Activated CD8-positive, alpha-beta T cell treated with anti-CD3 and anti-CD28 coated beads, Interleukin-2, amount 10 ng/mL, durations not matched to agents 7 days and 5 days (primary cell): Measurements from ENCODE around the gene ST8SIA2. TPM values are rescaled to one million over a fixed set of nuclear protein-coding genes. Genes with fewer than 3 reads are reported as not detected.

Experiments
- ATAC-seq: fragments of 150-1000 bp; cut with Tn5 transposase; one replicate; pipeline ENCODE4 v1.10.0; 2021; ENCODE audit warnings: moderate library complexity
- CTCF ChIA-PET: fragments of 350-600 bp; sonication (Branson Sonifier 250); formaldehyde crosslinking; loops from one replicate; lab custom pipeline; 2021; ENCODE audit warnings: antibody characterized with exemption; lab: Charles Lee
- POLR2A ChIA-PET: fragments of 350-600 bp; sonication (Branson Sonifier 250); formaldehyde crosslinking; loops from one replicate; lab custom pipeline; 2021; ENCODE audit warnings: antibody characterized with exemption; lab: Charles Lee
- DNase-seq: peaks from one replicate; pipeline ENCODE4 v3.0.0-alpha.2; 2020
- H3K27ac Mint-ChIP-seq: one replicate; pipeline ENCODE4 v1.8.0; 2021; ENCODE audit warnings: mild to moderate bottlenecking, mixed read lengths
- H3K27me3 Mint-ChIP-seq: one replicate; pipeline ENCODE4 v1.8.0; 2021; ENCODE audit warnings: low read depth, mixed read lengths
- H3K36me3 Mint-ChIP-seq: one replicate; pipeline ENCODE4 v1.8.0; 2021; ENCODE audit warnings: low read depth, mixed read lengths
- H3K4me1 Mint-ChIP-seq: one replicate; pipeline ENCODE4 v1.8.0; 2021; ENCODE audit warnings: low read depth, mixed read lengths
- H3K4me3 Mint-ChIP-seq: one replicate; pipeline ENCODE4 v1.8.0; 2021; ENCODE audit warnings: mild to moderate bottlenecking, mixed read lengths
- H3K9me3 Mint-ChIP-seq: one replicate; pipeline ENCODE4 v1.8.0; 2022; ENCODE audit warnings: mixed read lengths; ENCODE audit not compliant: insufficient read depth
- total RNA-seq, 2 experiments: library from RNA; stranded (reverse); gene quantifications; one replicate each; pipeline ENCODE4 v1.2.3, GENCODE V29; 2021

ST8SIA2 gene
- total RNA-seq, 2 experiments from 2014 or later: not detected

DNA sequence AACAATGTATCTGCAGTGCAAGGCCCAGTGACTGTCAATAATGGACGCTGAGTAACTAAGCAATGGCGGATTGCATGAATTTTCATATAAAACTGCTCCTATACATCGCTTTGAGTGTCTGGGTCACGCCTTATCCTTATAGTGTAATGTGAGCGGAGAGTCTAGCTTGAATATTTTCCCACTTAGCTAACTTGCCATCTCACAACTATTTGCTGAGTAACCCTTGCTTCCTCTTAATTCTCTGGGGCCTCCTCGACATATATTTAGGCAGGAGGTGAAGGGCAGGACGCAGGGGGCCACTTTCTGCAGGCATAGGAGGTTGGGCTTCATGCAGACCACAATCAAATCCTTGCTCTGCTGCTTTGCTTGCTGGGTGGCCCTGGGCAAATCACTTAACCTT is 24.0 kb downstream of the ST8SIA2 start:
- ChIA-PET POLR2A (no interaction called here), CTCF (no interaction called here)
- no peaks in the 10 kb centered on the region for H3K9me3 Mint-ChIP-seq
- H3K36me3 Mint-ChIP-seq: no peaks in the 10 kb centered on the region
- H3K27me3 Mint-ChIP-seq: no peaks in the 10 kb centered on the region
- no peaks in the 10 kb centered on the region for H3K4me1 Mint-ChIP-seq
- no peak overlapping the region for H3K27ac Mint-ChIP-seq
- no peak for DNase-seq
- H3K4me3 Mint-ChIP-seq: no peak overlapping the region
- no peak for ATAC-seq

DNA sequence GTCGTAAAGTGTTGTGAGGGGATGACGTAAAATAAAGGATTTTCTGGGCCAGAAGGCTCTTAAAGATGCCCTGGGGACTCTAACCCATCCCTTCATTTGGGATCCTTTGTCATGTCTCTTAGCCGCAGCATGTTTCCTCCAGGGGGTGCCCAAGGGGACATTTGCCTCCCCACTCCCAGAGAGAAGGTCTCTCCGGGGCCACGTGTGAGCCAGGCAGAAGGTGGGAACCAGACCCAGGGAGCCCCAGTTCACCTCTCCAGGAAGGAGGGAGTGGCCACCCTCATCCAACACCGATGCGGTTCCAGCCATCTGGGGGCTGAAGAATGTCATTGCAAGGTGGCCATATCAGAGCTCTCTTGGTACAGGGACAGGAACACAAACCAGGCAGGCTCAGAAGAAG is 25.2 kb downstream of the ST8SIA2 start:
- DNase-seq: no peak
- H3K9me3 Mint-ChIP-seq: no peaks in the 10 kb centered on the region
- H3K36me3 Mint-ChIP-seq: no peaks in the 10 kb centered on the region
- no peaks in the 10 kb centered on the region for H3K27me3 Mint-ChIP-seq
- ChIA-PET CTCF (no interaction called here), POLR2A (no interaction called here)
- no peak overlapping the region for H3K27ac Mint-ChIP-seq
- H3K4me1 Mint-ChIP-seq: no peaks in the 10 kb centered on the region
- no peak overlapping the region for H3K4me3 Mint-ChIP-seq
- ATAC-seq: no peak

DNA sequence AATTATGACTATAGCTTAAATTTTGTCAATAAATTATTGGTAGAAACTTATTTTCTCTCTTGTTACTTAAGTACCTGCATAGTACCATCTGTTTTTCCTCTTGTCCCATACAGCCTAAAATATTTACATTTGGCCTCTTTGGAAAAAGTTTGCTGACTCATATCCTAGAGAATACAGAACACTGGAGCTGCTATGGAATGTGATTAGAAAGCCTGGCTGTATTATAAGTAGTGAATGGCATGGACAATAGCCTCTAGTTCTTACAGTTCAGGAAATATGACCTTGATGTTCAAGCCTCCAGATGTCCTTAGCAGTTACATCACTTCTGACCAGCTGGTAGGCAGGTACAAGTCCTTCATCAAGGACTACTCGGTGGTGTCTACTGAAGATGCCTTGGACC is 28.3 kb downstream of the ST8SIA2 start:
- H3K27me3 Mint-ChIP-seq: peaks cover 10% of the 10 kb centered on the region
- no peak overlapping the region for H3K27ac Mint-ChIP-seq
- DNase-seq (no peak), ATAC-seq (no peak)
- no peaks in the 10 kb centered on the region for H3K4me1 Mint-ChIP-seq
- no peaks in the 10 kb centered on the region for H3K9me3 Mint-ChIP-seq
- ChIA-PET POLR2A (no interaction called here), CTCF (no interaction called here)
- H3K36me3 Mint-ChIP-seq: no peaks in the 10 kb centered on the region
- no peak overlapping the region for H3K4me3 Mint-ChIP-seq

DNA sequence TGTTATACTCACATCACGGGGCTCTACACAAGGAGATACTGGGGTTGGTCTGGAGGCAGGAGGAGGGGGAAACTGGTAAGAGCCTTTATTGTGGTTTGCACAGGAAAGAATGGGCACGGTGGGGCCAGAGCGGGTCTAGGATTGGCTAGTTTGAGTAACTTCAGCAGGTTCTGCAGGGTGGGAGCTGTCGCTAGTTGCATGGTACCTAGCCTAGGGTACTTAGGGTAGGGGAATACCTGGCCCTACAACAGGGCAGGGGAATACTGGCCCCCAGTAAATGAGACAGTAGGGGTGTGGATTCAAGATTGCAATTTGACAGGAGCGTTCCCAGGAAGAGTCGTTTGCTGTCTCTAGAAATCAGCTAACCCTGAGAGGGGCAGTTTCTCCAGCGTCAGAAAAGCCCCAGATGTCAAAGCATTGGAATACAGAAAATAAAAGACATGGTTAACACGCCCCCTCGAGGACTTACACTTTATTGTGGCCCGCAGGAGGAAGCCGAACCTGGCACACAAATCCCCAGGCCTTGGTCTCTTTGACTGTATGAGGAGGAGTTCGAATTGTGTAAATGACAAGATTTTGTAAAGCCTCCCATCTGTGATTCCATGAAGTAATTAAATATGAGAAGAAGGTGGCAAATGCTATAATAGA is 32.0 kb downstream of the ST8SIA2 start:
- H3K27ac Mint-ChIP-seq: no peak overlapping the region
- no peaks in the 10 kb centered on the region for H3K36me3 Mint-ChIP-seq
- no peaks in the 10 kb centered on the region for H3K9me3 Mint-ChIP-seq
- ATAC-seq: no peak
- POLR2A ChIA-PET: no interaction called here
- H3K4me1 Mint-ChIP-seq: no peaks in the 10 kb centered on the region
- H3K4me3 Mint-ChIP-seq: no peak overlapping the region
- H3K27me3 Mint-ChIP-seq: peaks cover 10% of the 10 kb centered on the region
- DNase-seq: no peak
- CTCF ChIA-PET: no interaction called here

DNA sequence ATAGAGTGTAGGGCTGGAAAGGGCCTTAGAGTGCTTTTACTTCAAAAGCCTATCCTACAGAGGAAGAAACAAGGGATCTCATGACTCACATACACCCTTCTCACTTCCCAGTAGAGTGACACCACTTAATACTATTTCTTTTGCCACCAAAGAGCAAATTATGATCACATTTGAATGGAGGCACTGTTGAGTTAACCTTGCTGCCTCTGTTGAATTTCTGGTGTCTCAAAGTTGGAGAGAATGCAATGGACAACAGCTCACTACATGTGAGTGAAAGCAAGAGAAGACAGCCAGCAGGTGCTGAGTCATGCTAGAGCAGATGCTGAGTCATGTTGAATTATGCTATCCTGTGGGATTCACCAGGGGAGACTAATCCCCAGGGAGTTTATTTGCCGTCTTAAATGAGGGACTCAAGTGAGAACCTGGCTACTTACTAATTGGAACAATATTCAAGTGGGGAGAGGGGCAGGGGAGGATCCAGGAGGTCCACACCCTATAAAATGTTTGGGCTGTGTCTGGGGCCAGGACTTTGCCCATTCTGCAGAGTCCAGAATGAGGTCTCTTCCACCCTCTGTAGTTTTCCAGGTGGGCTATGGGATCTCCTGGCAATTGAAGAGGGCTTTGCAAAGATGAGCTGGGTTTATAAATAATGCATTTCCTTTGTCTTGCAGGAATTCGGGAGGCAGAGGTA is 35.8 kb downstream of the ST8SIA2 start:
- Mint-ChIP-seq H3K4me1 (no peaks in the 10 kb centered on the region), H3K9me3 (no peaks in the 10 kb centered on the region), H3K27ac (no peak overlapping the region), H3K4me3 (no peak overlapping the region), H3K27me3 (peaks cover 10% of the 10 kb centered on the region), H3K36me3 (no peaks in the 10 kb centered on the region)
- POLR2A ChIA-PET: no interaction called here
- CTCF ChIA-PET: no interaction called here
- no peak for DNase-seq
- ATAC-seq: no peak

DNA sequence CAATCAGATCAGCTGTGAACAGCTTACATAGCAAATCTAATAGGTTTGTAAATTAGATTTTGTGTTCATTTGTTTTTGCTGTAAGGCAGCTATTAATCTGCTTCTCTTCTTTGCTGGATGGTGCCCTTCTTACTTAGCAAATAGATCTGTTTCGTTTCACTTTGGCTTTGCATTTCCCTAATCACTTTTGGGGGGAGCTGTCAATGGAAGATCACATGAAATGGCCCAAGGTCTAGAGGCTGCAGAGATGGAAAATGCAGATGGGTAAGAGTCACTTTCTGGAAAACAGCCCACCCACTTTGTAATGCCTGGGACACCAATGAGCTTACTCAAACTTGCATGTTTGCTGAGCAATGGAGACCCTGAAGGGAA is 36.4 kb downstream of the ST8SIA2 start:
- CTCF ChIA-PET: no interaction called here
- Mint-ChIP-seq H3K4me1 (no peaks in the 10 kb centered on the region), H3K36me3 (no peaks in the 10 kb centered on the region), H3K27me3 (peaks cover 10% of the 10 kb centered on the region), H3K4me3 (no peak overlapping the region), H3K9me3 (no peaks in the 10 kb centered on the region), H3K27ac (no peak overlapping the region)
- POLR2A ChIA-PET: no interaction called here
- DNase-seq (no peak), ATAC-seq (no peak)

DNA sequence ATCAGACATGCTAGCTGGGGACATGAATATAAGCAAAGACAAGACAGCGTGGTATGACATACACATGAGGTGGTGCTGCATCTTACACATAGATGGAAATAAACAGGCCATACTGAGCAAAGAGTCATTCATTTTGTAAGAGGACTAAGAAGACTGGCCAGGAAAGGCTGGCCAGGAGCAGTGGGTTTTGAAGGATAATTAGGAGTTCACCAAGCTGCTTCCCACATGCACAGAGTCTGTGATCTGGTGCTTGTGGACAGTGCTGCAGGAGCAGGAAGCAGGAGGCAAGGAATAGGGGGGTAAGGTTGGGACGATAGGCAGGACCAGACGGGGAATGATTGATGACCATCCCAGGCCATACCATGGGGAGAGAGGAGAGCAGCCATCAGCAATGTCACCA is 41.5 kb downstream of the ST8SIA2 start:
- POLR2A ChIA-PET: no interaction called here
- DNase-seq: no peak
- H3K9me3 Mint-ChIP-seq: no peaks in the 10 kb centered on the region

DNA sequence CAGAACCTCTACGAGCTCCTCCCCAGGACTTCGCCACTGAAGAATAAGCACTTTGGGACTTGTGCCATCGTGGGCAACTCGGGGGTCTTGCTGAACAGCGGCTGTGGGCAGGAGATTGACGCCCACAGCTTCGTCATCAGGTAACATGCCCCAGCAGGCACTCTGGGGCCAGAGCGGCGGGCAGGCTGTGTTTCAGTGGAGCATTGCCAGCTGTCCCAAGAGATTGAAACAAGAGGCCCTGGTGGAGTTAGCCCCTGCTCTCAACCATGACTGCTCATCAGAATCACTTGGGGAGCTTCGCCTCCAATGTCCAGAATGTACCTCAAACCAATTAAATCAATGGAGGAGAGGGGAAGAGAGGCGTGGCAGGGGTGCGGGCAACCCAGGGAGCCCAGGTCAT is 44.8 kb downstream of the ST8SIA2 start:
- ChIA-PET CTCF (no interaction called here), POLR2A (no interaction called here)
- H3K4me1 Mint-ChIP-seq: no peaks in the 10 kb centered on the region
- ATAC-seq (no peak), DNase-seq (no peak)
- H3K27ac Mint-ChIP-seq: no peak overlapping the region
- no peak overlapping the region for H3K4me3 Mint-ChIP-seq
- no peaks in the 10 kb centered on the region for H3K36me3 Mint-ChIP-seq
- no peaks in the 10 kb centered on the region for H3K9me3 Mint-ChIP-seq
- H3K27me3 Mint-ChIP-seq: no peaks in the 10 kb centered on the region

More for the DNA sequence above, 41.5 kb downstream of the ST8SIA2 start:
- Mint-ChIP-seq H3K27ac (no peak overlapping the region), H3K4me1 (no peaks in the 10 kb centered on the region), H3K36me3 (no peaks in the 10 kb centered on the region), H3K27me3 (no peaks in the 10 kb centered on the region), H3K4me3 (no peak overlapping the region)
- CTCF ChIA-PET: no interaction called here
- ATAC-seq: no peak

DNA sequence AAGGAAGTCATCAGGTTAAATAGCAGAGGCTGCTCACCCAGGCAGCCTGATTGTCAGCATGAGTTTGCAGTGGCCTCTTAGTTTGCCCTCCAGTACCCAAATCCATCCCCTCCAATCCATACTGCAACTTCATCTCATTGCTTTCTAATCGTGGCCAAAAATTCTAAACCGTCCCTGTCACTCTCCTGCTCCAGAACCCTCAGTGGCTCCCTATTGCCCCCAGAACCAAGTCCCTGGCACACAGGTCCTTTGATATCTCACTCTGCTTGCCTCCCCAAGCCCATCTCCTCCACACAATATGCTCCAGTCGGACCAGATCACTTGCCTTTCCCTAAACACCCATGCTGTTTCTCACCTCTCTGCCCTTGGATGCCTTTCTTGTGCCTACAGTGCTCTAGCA is 49.7 kb downstream of the ST8SIA2 start:
- Mint-ChIP-seq H3K27me3 (no peaks in the 10 kb centered on the region), H3K4me1 (no peaks in the 10 kb centered on the region), H3K4me3 (no peak overlapping the region), H3K36me3 (no peaks in the 10 kb centered on the region), H3K9me3 (no peaks in the 10 kb centered on the region), H3K27ac (no peak overlapping the region)
- DNase-seq (no peak), ATAC-seq (no peak)
- ChIA-PET POLR2A (no interaction called here), CTCF (no interaction called here)

DNA sequence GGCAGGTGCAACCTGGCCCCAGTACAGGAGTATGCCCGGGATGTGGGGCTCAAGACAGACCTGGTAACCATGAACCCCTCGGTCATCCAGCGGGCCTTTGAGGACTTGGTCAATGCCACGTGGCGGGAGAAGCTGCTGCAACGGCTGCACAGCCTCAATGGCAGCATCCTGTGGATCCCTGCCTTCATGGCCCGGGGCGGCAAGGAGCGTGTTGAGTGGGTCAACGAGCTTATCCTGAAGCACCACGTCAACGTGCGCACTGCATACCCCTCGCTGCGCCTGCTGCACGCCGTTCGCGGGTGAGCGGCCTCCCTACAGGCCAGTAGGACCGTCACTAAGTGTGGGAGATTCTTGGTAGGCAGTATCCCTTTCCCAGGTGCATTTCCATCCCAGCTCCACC is 51.0 kb downstream of the ST8SIA2 start:
- Mint-ChIP-seq H3K9me3 (no peaks in the 10 kb centered on the region), H3K36me3 (no peaks in the 10 kb centered on the region), H3K4me1 (no peaks in the 10 kb centered on the region), H3K27me3 (peaks cover 4% of the 10 kb centered on the region), H3K4me3 (no peak overlapping the region), H3K27ac (no peak overlapping the region)
- ChIA-PET CTCF (no interaction called here), POLR2A (no interaction called here)
- ATAC-seq: no peak
- DNase-seq: no peak

DNA sequence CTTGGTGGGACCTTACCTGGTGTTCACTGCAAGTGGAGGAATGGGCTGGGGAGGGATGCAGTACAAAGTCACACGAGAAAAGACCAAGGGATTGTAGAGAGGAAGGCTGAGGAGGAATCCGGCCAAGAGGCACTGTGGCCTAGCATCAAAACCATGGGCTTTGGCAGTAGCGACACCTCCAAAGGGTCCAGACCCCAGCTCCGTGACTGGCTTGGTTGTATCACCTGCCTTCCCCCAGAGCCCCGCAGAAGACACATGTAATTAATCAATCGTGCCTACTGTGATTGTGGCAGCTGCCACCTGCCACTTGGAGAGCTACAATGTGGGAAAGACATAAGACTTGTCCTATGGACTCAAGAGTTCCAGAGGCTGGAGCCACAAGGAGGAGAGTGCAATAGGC is 54.7 kb downstream of the ST8SIA2 start:
- Mint-ChIP-seq H3K27me3 (peaks cover 9% of the 10 kb centered on the region), H3K4me3 (no peak overlapping the region), H3K36me3 (no peaks in the 10 kb centered on the region), H3K27ac (no peak overlapping the region), H3K4me1 (no peaks in the 10 kb centered on the region), H3K9me3 (no peaks in the 10 kb centered on the region)
- ATAC-seq (no peak), DNase-seq (no peak)
- CTCF ChIA-PET: no interaction called here
- POLR2A ChIA-PET: no interaction called here

DNA sequence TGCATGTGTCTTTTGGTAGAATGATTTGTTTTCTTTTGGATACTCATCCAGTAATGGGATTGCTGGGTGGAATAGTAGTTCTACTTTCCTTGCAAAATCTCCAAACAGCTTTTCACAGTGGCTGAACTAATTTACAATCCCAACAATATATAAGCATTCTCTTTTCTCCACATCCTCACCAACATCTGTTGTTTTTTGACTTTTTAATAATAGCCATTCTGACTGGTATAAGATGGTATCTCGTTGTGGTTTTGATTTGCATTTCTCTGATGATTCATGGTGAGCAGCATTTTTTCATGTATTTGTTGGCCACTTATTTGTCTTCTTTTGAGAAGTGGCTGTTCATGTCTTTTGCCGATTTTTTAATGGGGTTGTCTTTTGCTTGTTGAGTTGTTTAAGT is 55.8 kb downstream of the ST8SIA2 start:
- H3K4me3 Mint-ChIP-seq: no peak overlapping the region
- no peak for DNase-seq
- ATAC-seq: no peak
- peaks cover 9% of the 10 kb centered on the region for H3K27me3 Mint-ChIP-seq
- CTCF ChIA-PET: no interaction called here
- POLR2A ChIA-PET: no interaction called here
- H3K9me3 Mint-ChIP-seq: no peaks in the 10 kb centered on the region
- H3K4me1 Mint-ChIP-seq: no peaks in the 10 kb centered on the region
- no peaks in the 10 kb centered on the region for H3K36me3 Mint-ChIP-seq
- H3K27ac Mint-ChIP-seq: no peak overlapping the region
